NCI-H1694 (cell line): ENCODE measurements around the gene HOMER2.
"Not testable (repeated sequence)": the region's sequence is repeated elsewhere in the genome, so short reads cannot be mapped to it uniquely, and the experiment has no call there.

Experiments
- DNase-seq: peaks from one replicate; lab custom pipeline; 2025; lab: John Stamatoyannopoulos, UW

HOMER2 gene

GRCh38 chr15:82831894-82832600 lies 120.5 kb downstream of the HOMER2 start:
- DNase-seq: no peak

GRCh38 chr15:82830427-82831173 lies 121.9 kb downstream of the HOMER2 start:
- DNase-seq: no peak

- no peak for DNase-seq
Observed at GRCh38 chr15:82829234-82829633, 123.3 kb downstream of the HOMER2 start.

- DNase-seq: no peak
Observed at GRCh38 chr15:82828075-82828474, 124.4 kb downstream of the HOMER2 start.

GRCh38 chr15:82823049-82823448 lies 129.5 kb downstream of the HOMER2 start:
- DNase-seq: no peak

- not testable (repeated sequence) for DNase-seq
Observed at GRCh38 chr15:82821851-82822250, 130.7 kb downstream of the HOMER2 start.

GRCh38 chr15:82821396-82821795 lies 131.1 kb downstream of the HOMER2 start:
- DNase-seq: not testable (repeated sequence)

- DNase-seq: no peak
Observed at GRCh38 chr15:82820128-82820527, 132.4 kb downstream of the HOMER2 start.

GRCh38 chr15:82812994-82813393 lies 139.5 kb downstream of the HOMER2 start:
- no peak for DNase-seq

GRCh38 chr15:82810890-82811426 lies 141.6 kb downstream of the HOMER2 start:
- DNase-seq: no peak

GRCh38 chr15:82810061-82810889 lies 142.2 kb downstream of the HOMER2 start:
- no peak for DNase-seq

- DNase-seq: peak; percentile 92
Observed at GRCh38 chr15:82809308-82810060, 143.0 kb downstream of the HOMER2 start, which contains the start of gene WHAMM. Gene WHAMM, plus strand, starts transcription at chr15:82809628. Its CDS starts 99 bp downstream, at chr15:82809727.

- no peak for DNase-seq
Observed at GRCh38 chr15:82808634-82809041, 143.9 kb downstream of the HOMER2 start.

- DNase-seq: no peak
Observed at GRCh38 chr15:82807920-82808633, 144.4 kb downstream of the HOMER2 start.

- DNase-seq: no peak
Observed at GRCh38 chr15:82805994-82806406, 146.5 kb downstream of the HOMER2 start, which contains the start of gene FSD2. Gene FSD2, minus strand, starts transcription at chr15:82806069. Its CDS starts 18,679 bp downstream, at chr15:82787390.

- DNase-seq: no peak
Observed at GRCh38 chr15:82804575-82804949, 148.0 kb downstream of the HOMER2 start.

GRCh38 chr15:82803793-82804574 lies 148.5 kb downstream of the HOMER2 start:
- DNase-seq: no peak

- no peak for DNase-seq
Observed at GRCh38 chr15:82802497-82802896, 150.0 kb downstream of the HOMER2 start.

- DNase-seq: no peak
Observed at GRCh38 chr15:82799183-82799841, 153.2 kb downstream of the HOMER2 start.
